GM21447 (cell line): ENCODE measurements around the gene GJC1.

Experiments used
- ATAC-seq: cut with Tn5 transposase; IDR thresholded peaks from one replicate; pipeline ENCODE4 v1.9.1; 2021; ENCODE audit not compliant: unreplicated experiment

GJC1 gene

GRCh38 chr17:44804302-44805089, 25.6 kb downstream of the GJC1 start:
- ATAC-seq, result no peak

GRCh38 chr17:44801880-44802279, 28.2 kb downstream of the GJC1 start:
- ATAC-seq, result no peak

- ATAC-seq, result no peak
Measured at GRCh38 chr17:44798356-44798755, 31.7 kb downstream of the GJC1 start.

- ATAC-seq, result no peak
Measured at GRCh38 chr17:44797802-44798201, 32.3 kb downstream of the GJC1 start.

GRCh38 chr17:44796731-44797130, 33.4 kb downstream of the GJC1 start:
- ATAC-seq, result no peak

GRCh38 chr17:44795928-44796327, 34.2 kb downstream of the GJC1 start:
- no peak for ATAC-seq

- no peak for ATAC-seq
Measured at GRCh38 chr17:44795421-44795820, 34.7 kb downstream of the GJC1 start.

GRCh38 chr17:44794851-44795413, 35.2 kb downstream of the GJC1 start:
- no peak for ATAC-seq

GRCh38 chr17:44793885-44794842, 35.9 kb downstream of the GJC1 start:
- ATAC-seq, result no peak

GRCh38 chr17:44792276-44792675, 37.8 kb downstream of the GJC1 start:
- no peak for ATAC-seq

GRCh38 chr17:44788139-44788538, 41.9 kb downstream of the GJC1 start:
- no peak for ATAC-seq

GRCh38 chr17:44787271-44787940, 42.7 kb downstream of the GJC1 start:
- ATAC-seq, result no peak

- ATAC-seq, result no peak
Measured at GRCh38 chr17:44786551-44787081, 43.5 kb downstream of the GJC1 start.

- no peak for ATAC-seq
Measured at GRCh38 chr17:44785921-44786320, 44.2 kb downstream of the GJC1 start.

- ATAC-seq, result no peak
Measured at GRCh38 chr17:44782326-44782850, 47.7 kb downstream of the GJC1 start.

GRCh38 chr17:44781551-44782325, 48.3 kb downstream of the GJC1 start:
- no peak for ATAC-seq

- no peak for ATAC-seq
Measured at GRCh38 chr17:44780845-44781480, 49.1 kb downstream of the GJC1 start.

- no peak for ATAC-seq
Measured at GRCh38 chr17:44780161-44780560, 49.9 kb downstream of the GJC1 start.
